Lung microvascular endothelial cell (primary cell): ENCODE measurements around the gene CTNND2. TPM values are rescaled to one million over a fixed set of nuclear protein-coding genes. Genes with fewer than 3 reads are reported as not detected.

Experiments
- DNase-seq, 2 donors: peaks; one replicate each; pipeline versions ENCODE4 v3.0.0 to v3.0.0-alpha.2; 2010; ENCODE audit warnings: low read depth in 2 of 2
- total RNA-seq: library from RNA; depleted of rRNA; stranded (reverse); fragments of >200 nt; gene quantifications from 2 replicates; pipeline ENCODE4 v1.2.1, GENCODE V29; 2014

CTNND2 gene
- total RNA-seq, 1 donor from 2014 or later = not detected

DNA sequence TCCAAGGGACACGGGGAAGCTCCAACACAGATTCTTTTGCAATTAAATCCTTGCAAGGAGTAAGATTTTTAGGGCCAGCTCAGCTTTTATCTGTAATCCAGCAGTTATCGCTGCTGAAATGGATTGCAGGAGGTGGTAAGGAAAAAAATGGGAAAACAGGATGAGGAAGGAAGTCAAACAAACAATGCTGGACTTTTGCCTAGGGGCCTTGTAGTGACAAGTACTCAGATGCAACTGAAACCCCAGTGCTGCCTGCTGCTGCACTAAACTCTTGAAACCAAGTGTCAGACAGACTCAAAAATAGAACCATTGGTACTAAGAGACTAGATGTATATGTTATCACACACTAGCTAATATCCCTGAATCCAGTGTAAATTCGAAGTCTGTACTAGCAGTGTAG is 309.2 kb downstream of the CTNND2 start:
- DNase-seq = no peak

DNA sequence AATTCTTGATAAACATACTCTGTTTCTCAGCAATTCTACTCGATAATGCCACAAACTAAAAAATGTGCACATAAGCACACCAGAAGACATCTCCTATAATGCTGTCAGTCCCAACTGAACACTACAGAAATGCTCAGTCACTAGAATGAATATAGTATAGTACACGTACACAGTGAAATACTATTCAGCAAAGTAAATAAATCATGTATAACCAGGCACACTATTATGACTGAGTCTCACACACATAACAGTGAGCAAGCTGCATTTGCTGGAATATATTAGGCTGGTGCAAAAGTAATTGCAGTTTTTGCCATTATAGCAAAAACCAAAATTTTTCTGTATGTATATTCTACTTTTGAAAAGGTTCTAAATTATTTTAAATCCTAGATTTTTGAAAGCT is 310.2 kb downstream of the CTNND2 start:
- DNase-seq = no peak

GRCh38 chr5:11590475-11590874 is 313.8 kb downstream of the CTNND2 start:
- DNase-seq = no peak

DNA sequence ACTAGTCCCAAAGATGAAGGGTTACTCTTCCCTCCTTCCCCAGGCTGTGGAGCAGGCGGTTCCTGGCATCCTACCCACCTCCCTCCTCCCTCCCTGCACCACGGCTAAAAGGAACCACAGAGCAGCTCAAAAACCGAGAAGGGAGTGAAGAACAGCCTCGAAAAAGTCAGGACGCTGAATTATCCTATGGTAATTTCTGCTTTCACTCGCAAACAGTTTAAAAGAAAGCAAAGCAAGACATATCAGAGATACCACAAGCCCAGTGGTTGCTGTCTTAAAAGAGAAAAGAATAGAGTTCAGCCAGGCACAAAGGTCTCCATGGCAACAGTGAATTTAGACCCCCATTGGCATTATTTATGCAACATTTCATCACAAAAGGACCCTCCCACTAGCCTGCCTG is 315.4 kb downstream of the CTNND2 start:
- no peak for DNase-seq

DNA sequence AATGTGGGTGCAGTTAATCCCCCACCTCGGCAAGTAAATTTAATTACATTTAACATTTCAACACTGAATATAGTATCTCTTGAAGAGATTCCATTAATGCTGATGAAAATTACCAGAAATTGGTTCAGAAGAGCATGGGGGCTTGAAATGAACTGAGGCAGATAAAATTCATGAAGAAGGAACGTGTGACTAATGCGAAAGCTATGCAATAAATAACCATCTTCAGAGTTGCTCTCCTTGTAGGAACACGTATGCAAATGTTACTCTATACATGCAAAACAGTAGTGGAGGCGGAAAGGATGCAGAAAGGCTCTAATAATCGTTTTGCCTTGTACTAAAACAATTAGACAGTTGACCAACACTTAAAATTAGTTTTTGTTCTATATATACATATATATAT is 320.2 kb downstream of the CTNND2 start:
- no peak for DNase-seq

DNA sequence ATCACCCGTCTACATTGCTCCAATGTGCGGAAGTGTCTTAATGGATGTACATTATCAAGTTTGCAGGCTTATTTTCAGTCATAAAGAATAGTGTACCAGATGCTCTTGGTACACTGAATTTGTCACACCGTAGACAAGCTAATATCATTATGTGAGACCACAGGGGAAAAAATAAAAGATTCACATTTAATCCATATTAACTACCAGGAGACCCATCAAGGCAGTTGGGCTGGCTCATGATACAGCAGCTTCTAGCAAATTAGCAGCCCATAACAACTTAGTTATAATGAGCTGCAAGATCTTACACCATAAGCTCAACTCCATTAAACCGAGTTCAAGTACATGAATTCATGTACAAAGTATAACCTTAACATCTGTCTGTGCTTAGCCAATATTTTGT is 324.9 kb downstream of the CTNND2 start:
- DNase-seq = no peak

DNA sequence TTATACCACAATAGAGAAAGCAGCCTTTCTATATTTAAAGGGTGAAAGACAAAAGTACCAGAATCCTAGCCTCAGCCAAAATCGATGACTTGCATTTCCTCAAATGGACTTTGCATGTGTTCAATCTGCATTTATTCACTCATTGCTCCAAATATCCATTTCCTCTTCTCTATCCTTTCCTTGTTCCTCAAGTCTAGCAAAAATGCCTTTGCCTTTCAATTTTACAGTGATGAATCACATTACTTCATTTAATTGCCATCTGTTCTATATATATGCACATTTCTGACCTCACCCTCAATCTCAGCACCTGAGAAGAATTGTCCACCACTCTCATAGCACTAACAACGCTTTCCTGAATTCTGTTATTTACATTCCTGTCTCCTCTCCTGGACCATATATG is 329.5 kb downstream of the CTNND2 start:
- DNase-seq = no peak

DNA sequence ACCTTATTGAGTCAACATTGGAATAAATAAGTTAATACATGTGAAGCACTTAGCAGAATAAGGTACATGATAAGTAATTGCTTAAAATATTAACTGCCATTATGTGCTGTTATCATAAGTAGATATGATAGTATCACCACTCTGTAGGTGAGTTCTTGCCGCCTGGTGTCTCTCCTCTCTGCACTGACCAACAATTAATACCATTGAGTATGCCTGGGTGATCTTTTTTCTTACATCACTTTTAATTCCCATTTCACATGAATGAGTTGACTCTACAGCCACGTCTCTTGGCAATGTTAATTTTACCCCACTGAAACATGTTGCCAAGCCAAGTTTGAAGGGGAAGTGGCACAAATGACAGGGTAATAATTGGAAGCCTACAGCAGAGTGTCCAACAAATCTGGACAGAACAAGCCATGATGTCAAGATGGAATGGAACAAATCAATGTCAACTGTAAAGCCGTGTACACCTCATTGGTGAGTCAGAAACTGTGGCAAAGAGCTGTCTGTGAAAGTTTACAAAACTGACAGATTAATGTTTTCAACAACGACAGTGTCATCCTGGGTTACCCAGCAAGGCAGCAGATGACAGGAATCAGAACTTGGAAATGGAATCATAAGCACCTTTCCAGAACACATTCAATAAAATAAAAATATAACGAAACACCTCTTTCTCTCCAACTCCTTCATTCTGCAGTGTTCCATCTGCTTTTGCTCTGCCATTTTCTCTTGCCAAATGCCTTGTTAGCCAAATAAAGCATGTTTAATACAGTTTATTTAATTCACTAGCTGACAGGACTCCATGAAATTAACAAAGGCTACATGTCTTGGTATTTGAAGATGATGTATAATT is 330.9 kb downstream of the CTNND2 start:
- no peak for DNase-seq

DNA sequence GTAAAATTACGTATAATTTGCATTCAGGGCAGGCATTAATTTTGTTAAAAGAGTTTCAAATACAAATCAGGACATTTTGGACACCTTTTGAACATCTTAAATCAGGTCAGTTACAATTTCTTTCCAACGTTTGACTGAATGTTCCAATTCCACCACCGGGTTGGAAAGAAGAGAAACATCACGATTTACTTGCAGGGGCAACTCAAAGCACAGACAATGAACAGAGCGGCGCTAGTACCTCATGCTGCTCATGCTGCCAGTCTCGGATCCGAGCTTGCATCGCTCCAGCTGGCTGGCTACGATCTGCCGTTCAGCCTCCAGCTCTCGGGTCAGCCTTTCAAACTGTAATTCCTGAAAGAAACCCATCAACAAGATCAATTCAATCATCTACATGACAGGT is 339.5 kb downstream of the CTNND2 start:
- DNase-seq = no peak

- DNase-seq = no peak
Measured at GRCh38 chr5:11563822-11564221, 340.4 kb downstream of the CTNND2 start.

DNA sequence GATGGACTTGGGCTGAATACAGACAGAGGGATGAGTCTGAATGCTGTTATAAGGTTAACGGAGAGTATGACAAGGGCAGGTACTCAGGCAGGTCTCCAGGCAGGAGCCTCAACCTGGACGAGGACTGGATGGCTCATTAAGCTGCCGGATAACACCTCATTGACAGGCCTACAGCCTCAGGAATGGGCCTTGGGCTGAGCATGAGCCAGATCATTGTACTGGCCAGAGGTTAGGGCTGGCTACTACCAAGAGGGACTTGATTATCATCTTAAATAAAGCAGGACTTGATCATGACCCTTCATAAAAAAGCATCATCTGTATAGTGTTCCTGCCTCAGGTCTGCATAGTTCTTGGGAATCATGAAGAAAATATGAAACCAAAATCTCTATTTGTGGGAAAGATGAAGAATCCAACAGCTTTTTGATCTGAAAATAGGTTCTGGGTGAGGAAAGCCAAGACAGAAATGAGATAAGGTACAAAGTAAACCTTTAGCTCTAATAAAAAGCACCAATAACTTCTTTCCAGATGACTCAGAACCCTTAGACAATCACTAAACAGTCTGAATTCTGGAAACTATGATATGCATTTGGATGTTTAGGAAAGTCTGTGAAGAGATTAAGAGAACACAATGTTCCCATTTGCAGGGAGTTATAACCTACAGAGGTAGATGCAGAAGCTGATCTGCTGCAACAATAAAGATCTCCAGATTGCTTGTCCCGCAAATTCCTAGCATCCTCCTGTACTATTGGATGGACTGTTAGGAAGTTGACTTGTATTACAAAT is 343.1 kb downstream of the CTNND2 start:
- no peak for DNase-seq

DNA sequence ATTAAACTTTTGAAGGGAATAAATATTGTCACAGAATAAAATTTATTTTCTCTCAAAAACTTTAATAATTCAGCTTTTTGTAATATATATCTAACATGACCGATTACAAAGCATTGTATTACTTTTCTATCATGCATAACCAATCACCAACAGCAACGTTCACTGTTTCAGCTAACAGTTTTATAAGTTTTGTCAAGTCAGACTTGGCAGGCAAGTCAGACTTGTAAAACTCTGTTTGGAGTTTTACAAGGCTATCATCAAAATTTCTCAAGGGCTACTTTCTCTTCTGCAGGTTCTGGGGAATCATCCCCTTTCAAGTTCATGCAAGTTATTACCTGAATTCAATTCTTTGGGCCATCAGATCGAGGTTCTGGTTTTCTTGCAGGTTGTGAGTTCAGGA is 347.2 kb downstream of the CTNND2 start:
- DNase-seq = no peak

- no peak for DNase-seq
Measured at GRCh38 chr5:11555171-11555570, 349.1 kb downstream of the CTNND2 start.

- no peak for DNase-seq
Measured at GRCh38 chr5:11547730-11548129, 356.5 kb downstream of the CTNND2 start.

DNA sequence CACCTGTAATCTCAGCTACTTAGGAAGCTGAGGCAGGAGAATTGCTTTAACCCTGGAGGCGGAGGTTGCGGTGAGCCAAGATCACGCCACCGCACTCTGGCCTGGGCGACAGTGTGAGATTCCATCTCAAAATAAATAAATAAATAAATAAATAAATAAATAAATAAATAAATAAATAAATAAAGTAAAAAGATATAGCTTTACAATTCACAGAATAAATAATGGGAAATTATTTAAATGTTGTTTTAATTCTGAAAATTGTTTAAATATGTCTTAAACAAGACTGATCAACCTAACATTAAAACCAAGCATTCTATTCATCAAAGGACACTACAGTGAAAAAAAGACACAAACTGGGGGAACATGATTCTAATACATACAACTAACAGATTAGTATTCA is 357.1 kb downstream of the CTNND2 start:
- no peak for DNase-seq

DNA sequence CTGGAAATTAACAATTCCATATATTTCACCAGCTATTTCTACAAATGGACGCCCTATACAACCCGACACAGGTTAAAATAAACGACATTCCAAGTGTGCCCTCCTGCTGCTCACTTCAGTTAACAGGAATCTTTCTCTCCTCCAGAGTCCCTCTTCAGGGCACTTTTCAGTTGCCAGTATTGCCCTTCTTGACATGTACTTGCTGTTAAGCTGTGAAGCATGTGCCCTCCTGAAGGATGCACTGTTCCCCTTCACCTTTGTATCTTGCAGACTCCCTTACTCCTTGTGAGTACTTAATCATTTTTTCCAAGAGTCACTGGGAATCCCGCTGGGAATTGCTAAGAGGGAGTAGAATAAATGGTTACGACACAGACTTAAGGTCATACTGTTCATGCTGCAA is 364.1 kb downstream of the CTNND2 start:
- DNase-seq = no peak

DNA sequence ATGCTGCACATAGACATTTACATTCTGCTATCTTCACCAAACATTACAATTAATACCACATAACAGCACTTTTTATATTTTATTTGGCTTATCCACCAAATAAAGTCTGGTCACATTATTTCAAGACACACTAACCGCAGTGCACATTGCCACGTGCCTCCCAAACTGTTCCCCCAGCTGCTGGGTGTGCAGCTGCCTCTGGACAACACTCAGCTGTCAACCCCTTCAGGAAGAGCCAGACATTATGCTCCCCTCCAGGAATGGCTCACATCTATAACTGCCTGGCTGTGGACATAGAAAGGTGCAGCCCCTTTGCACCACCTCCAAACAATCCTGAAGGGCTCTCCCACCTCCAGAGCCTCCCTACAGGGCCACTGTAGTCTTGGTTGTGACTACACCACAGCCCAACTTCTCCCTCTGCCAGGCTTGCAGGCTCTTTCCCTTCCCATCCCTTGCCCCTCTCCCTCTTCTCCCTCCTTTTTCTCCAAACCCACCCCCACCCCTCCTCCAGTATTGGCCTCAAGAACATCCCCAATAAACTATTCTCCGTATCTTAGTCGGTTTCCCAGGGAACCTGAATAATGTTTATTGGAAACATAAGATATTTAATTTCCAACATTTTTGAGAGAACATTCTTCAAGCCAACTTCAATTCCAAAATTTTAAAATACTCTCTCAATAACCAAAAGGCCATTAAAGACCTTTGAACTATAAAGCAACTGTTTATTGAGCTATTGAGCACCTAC is 372.3 kb downstream of the CTNND2 start:
- no peak for DNase-seq

DNA sequence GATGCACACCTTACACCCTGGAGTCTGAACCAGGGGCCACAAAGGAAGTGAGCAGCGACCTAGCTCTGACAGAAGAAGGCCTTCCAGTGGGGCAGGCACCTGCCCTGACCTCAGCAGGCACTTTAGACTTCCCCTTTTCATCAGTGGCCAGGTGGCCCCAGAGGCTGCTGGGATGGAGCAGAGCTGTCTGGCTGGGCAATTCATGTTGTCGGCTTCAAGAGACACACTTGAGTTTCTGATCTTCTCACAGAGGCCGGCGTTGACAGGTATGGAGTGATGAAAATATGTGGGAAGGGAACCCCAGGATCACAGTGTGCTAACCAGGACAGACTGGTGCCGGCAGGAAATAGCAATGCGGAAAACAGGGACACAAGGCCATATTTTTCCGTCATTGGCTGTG is 375.5 kb downstream of the CTNND2 start:
- no peak for DNase-seq

DNA sequence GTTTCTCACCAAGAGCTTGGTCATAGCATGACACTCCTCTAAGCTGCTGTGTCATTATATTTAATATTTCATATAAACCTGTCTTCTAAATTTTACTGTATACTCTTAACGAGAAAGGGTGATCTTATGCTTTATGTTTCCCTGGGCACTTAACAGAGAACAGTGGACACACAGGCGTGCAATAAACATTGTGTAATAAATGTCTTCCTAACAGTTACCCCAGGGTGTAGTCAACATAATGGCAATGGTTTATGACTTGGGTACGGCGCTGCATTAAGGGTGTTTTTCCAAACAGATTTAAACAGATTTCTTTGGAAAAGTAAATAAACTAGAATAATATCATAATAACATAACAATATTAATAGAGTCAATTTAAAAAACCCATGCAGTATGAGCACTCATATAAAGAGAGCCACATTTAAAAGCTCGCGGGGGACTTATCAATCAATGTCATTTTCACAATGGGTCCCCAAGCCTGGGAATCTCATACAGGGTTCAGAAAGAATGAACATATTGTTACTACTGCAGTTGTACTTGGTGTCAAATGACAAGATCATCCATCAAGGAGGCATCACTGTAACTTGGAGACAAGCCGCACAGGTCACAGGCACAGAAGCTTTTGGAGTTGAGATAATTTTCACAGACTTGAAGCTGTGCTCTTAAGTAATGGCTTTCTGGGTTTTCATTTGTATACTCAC is 376.4 kb downstream of the CTNND2 start:
- no peak for DNase-seq

DNA sequence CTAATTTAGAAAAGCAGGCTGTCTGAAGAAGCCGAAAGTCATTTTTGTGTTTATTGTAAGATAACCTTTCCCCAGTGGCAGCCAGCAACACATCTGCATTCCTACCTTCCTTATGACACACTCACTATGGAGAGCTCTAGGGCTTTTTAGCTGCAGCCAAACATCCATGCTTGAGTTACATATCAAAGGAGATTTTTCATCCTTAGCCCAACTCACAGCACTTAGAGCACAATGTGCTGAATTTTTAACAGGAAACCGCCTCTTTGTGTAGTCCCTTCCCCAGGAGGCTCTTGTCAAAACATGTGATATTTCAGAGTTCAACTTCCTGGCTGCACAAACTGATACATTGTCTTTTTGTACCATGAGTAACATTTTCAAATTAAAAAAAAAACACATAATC is 379.2 kb downstream of the CTNND2 start:
- DNase-seq = no peak

DNA sequence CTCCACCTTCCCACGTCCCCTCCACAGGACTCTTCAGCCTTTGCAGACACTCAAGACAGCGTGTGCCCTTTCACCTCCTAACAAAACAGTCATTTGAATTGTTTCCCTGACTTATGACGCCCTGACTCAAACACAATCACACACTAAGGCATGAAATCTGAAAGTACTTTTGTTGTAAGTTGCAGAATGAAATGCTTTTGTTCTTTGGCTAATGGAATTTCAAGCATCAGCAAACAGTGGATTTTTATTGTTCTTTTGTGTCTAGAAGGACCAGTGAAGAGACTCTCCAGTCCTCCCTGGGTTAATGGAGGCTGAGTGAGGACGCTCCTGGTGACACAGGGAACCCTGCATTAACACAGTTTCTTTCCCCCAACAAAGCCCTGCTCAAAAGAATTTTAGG is 380.1 kb downstream of the CTNND2 start:
- DNase-seq = no peak

- no peak for DNase-seq
Measured at GRCh38 chr5:11522796-11523195, 381.4 kb downstream of the CTNND2 start.
